ENCODE results near the gene PAFAH2.

The PAFAH2 gene

GRCh38 chr1:26035959-26036755 is 38.3 kb upstream of the PAFAH2 start:
- TF ChIP-seq GATA2 (IDR thresholded peaks at IDR 0.05; ENCODE audit: low read depth, low read length), result no peak
- TF ChIP-seq GATA3 (IDR thresholded peaks at IDR 0.05; ENCODE audit: low read depth, low read length), result no peak

- no peak for TF ChIP-seq GATA2 (IDR thresholded peaks at IDR 0.05; ENCODE audit: low read depth, low read length)
- no peak for TF ChIP-seq GATA3 (IDR thresholded peaks at IDR 0.05; ENCODE audit: low read depth, low read length)
These were observed 37.5 kb upstream of the PAFAH2 start for GRCh38 chr1:26035203-26035958.

- TF ChIP-seq GATA3 (IDR thresholded peaks at IDR 0.05; ENCODE audit: low read depth, low read length), result no peak
- no peak for TF ChIP-seq GATA2 (IDR thresholded peaks at IDR 0.05; ENCODE audit: low read depth, low read length)
These were observed 36.8 kb upstream of the PAFAH2 start for GRCh38 chr1:26034504-26035202.

GRCh38 chr1:26032656-26033357 is 34.9 kb upstream of the PAFAH2 start:
- no peak for TF ChIP-seq GATA2 (IDR thresholded peaks at IDR 0.05; ENCODE audit: low read depth, low read length)
- TF ChIP-seq GATA3 (IDR thresholded peaks at IDR 0.05; ENCODE audit: low read depth, low read length), result no peak

GRCh38 chr1:26031611-26032220 is 33.9 kb upstream of the PAFAH2 start:
- TF ChIP-seq GATA2 (IDR thresholded peaks at IDR 0.05; ENCODE audit: low read depth, low read length) (no peak), GATA3 (IDR thresholded peaks at IDR 0.05; ENCODE audit: low read depth, low read length) (no peak)

- TF ChIP-seq GATA3 (IDR thresholded peaks at IDR 0.05; ENCODE audit: low read depth, low read length) (no peak), GATA2 (IDR thresholded peaks at IDR 0.05; ENCODE audit: low read depth, low read length) (no peak)
These were observed 33.3 kb upstream of the PAFAH2 start for GRCh38 chr1:26031196-26031595.

GRCh38 chr1:26029864-26030481 is 32.1 kb upstream of the PAFAH2 start:
- TF ChIP-seq GATA2 (IDR thresholded peaks at IDR 0.05; ENCODE audit: low read depth, low read length), result no peak
- no peak for TF ChIP-seq GATA3 (IDR thresholded peaks at IDR 0.05; ENCODE audit: low read depth, low read length)

DNA sequence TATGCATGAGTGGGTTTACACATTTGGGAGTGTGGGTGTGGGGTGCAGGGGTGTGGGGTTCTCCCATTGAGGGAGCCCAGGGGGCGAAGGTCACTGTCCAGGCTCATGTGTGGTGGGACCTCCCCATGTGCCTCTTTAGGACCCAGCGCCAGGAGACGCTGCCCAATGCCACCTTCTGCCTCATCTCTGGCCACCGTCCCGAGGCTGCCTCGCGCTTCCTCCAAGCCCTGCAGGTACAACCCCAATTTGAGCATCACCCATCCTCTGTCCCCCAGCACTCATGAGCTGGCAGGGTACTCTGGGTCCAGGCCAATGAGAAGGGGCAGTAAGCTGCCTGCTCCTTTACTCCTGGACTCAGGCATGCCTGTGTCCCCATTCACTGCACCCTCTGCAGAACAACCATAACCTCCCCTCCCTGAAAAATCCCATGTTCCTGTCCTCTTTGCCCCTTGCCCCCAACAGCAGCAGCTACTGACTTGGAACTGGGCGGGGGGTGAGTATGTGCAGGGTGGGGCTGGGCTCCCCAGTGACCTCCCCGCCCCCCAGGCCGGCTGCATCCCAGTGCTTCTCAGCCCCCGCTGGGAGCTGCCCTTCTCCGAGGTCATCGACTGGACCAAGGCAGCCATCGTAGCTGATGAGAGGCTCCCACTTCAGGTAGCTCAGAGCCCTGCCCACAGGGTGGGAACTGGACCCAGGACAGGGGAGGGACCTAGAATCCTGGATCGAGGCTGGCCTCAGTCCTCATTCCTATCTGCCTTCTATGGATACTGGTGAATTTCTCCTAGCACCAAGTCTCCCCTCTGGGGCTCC is 31.4 kb upstream of the PAFAH2 start:
- TF ChIP-seq GATA2 (IDR thresholded peaks at IDR 0.05; ENCODE audit: low read depth, low read length) (no peak), GATA3 (IDR thresholded peaks at IDR 0.05; ENCODE audit: low read depth, low read length) (no peak)

- TF ChIP-seq GATA2 (IDR thresholded peaks at IDR 0.05; ENCODE audit: low read depth, low read length), result no peak
- no peak for TF ChIP-seq GATA3 (IDR thresholded peaks at IDR 0.05; ENCODE audit: low read depth, low read length)
These were observed 30.7 kb upstream of the PAFAH2 start for GRCh38 chr1:26028490-26028980.

DNA sequence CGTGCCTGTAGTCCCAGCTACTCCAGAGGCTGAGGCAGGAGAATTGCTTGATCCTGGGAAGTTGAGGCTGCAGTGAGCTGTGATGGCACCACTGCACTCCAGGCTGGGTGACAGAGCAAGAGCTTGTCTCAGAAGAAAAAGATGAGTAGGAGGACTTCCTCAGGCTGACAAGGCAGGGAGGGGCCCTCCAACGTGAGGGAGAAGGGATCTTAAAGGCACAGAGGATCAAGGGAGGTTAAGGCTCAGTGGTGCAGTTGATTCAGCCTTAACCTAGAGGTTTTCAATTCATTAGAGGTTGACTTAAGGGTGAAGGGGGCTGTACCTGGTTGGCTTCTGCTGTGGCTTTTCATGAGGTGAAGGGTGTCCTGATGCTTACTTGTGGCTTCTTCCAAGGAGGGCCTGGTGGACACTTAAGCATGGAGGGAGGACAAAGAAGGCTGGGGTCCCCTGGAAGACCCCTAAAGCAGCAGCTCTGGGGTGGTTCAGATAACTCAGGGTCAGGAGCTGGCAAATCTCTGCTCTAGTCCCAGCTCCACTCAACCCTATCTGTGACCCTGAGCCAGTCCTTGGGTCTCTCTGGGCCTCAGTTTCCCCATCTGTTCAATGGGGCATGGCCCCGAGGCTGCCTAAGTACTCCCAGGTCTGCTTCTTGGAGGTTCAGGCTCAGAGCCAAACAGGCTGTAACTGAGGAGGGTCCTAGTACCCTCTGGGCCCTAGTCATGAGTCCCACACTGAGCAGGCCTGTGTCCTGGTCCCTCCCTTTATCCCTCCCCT is 30.0 kb upstream of the PAFAH2 start:
- no peak for TF ChIP-seq GATA3 (IDR thresholded peaks at IDR 0.05; ENCODE audit: low read depth, low read length)
- TF ChIP-seq GATA2 (IDR thresholded peaks at IDR 0.05; ENCODE audit: low read depth, low read length), result no peak

DNA sequence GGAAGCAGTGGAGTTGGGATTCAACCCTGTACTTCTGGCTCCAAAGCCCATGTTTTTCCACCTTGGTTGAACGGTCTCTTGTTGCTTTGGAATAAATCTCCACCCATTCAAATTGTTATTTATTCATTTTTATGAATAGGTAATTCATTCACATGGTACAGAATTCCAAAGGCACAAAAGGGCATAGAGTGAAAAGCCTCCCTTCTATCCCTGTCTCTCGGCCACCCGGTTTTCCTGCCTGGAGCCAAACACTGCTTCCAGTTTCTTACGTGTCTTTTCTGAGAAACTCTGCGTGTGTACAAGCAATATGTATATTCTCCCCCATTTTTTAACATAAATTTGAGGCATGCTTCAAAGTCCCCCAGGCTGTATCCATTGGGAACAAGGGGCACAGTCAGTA is 27.7 kb upstream of the PAFAH2 start:
- TF ChIP-seq GATA3 (IDR thresholded peaks at IDR 0.05; ENCODE audit: low read depth, low read length), result no peak
- no peak for TF ChIP-seq GATA2 (IDR thresholded peaks at IDR 0.05; ENCODE audit: low read depth, low read length)

All from SH-SY5Y (cell line).